HG03064 (cell line): ENCODE results near the gene MDFIC.

Experiments used
- ATAC-seq: cut with Tn5 transposase; IDR thresholded peaks from one replicate; pipeline ENCODE4 v1.9.1; 2021; ENCODE audit warnings: low read depth; ENCODE audit not compliant: unreplicated experiment

Gene MDFIC

DNA sequence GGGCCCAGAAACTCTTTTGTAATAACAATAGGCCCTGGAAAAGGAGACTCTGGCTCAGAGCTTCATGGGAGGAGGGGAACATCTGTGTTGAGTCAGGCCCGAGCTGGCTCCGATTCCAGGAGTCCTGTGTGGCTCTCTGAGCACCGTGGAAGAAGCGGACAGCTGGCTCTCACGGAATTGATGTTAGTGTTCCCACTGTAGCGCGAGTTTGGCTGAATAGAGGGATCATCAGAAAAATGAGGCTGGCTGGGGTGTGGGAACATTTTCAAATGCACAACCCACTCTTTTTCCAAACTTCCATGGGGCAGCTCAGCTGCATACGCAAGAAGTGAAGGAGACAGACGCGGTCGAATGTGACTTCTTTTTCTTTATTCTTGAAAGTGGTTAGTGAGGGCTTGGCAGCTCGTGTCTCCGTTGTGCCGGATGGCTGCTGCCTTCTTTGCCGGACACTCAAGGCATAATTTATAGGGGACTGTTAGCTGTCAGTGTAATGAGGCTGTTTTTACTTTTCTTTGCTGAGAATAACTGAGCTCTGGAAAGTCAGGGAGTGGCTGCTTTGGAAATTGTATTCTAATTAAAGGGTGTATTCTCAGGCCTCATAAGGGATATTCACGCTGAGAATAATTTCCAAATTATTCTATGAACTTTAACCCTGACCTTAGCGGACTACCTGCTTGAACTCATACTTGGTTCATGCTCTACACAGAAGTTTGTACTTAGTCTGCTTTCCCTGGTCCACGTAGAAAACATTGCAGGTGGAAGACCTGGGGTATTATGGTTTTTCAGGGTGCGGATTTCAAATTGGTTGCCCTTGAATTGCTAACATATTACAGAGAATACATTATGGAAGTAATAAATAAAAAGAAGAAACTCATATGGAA lies 23.1 kb downstream of the MDFIC start:
- no peak for ATAC-seq

DNA sequence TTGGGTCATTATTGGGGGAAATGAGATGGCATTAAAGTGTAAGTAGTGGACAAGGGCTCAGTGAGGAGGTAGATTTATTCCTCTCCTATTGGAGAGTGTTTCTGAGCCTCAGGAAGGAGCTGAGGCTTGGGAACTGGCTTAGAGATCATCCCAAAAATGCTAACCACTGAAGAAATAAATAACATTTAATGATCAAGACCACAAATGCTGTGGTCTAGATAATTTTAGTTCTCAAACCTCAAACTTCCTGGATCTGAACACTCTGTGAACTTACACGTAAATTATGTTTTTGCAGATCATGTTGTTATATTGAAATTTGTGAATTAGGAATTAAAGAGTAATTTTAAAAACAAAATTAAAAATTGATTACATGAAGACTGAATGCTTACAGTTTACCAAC lies 27.3 kb downstream of the MDFIC start:
- no peak for ATAC-seq

- no peak for ATAC-seq
These were observed 30.4 kb downstream of the MDFIC start for GRCh38 chr7:114952296-114952695.

- ATAC-seq = no peak
These were observed 31.8 kb downstream of the MDFIC start for GRCh38 chr7:114953724-114954123.

DNA sequence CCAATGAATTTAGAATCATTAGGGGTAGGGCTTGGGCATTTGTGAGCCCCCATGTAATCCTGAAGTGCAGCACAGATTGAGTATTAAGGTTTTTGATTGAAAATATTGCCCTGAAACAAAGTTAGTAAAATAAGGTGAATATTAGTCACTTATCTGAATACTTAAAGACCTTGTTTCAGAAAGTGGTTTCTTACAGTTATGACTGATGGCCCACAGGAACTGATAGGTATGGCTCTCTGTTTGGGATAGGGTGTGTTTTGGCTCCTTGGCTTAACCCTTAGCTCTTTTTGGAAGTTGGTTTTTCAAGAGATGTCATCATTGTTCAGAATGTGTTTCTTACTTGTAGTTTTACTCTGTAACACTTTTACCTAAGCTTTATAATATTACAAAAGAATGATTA lies 34.8 kb downstream of the MDFIC start:
- ATAC-seq = peak; percentile 57

DNA sequence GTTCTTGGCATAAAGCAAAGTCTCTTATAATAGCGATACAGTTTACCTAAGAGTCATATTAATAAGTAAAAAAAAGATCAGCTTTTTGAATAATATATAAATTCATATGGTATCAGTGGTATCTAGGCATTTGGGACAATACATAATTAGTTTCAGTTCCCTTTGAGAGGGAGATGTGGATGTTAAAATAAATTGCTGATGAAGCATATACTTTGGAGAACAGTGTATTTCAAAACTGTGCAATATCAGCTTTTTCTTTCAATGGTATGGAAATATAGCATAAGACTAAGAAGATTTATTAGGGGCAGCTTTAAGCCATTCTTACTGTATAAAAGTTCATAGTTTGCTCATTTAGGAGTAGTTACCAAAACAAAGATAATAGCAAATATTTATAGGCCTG lies 35.5 kb downstream of the MDFIC start:
- ATAC-seq = no peak

DNA sequence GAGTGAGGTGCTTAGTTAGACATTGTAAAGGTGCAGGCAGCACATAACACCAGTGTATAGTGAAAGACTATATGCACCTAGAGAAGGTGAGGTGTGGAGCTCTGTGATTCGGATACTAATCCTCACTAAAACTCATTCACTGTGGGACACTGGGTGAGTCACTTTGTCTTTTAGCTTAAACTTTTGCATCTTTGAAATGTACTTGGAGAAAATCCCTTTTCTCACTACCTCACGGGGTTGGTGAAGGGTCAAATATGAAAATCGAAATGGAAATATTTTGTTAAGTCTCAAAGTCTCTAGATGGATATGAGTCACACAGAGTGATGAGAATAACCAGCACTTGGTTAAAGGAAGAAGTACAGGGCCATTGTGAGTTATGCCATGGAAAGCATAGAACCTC lies 38.0 kb downstream of the MDFIC start:
- ATAC-seq = peak; percentile 51

DNA sequence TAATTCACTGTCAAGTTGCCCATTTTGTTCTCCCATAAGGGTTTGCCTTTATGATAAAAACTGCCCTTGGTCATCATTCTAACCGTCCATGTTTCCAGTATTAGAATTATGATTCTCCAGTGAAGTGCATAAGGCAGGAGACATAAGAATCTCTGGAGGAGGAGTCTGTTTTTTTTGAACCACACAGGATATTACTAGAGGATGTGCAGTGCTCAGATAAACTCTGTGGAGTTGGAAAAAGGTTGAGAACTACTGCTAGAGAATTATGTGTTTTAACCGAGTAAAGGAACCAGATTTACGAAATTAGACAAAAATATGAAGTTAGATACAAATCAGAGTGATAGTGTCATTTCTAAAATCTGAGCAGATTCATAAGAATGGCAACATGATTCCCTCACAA lies 40.5 kb downstream of the MDFIC start:
- no peak for ATAC-seq

- no peak for ATAC-seq
These were observed 44.3 kb downstream of the MDFIC start for GRCh38 chr7:114966156-114966555.

DNA sequence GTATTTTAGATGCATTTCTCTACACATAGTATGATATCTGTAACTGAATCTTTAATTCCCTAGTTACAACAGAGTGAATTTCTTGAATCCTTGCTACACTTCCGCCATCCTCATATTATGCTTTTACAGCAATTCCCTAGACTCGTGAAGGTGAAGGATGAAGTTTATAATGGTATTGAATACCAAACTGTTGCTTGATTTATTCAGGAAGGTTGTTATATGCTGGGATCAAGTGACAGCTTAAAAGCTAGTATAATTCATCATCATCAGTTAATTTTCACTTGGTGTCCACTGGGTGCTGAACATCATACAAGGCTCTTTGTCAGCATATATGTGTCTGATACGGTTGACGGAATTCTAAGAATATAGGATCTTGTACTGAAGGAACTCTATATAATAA lies 47.2 kb downstream of the MDFIC start:
- no peak for ATAC-seq

DNA sequence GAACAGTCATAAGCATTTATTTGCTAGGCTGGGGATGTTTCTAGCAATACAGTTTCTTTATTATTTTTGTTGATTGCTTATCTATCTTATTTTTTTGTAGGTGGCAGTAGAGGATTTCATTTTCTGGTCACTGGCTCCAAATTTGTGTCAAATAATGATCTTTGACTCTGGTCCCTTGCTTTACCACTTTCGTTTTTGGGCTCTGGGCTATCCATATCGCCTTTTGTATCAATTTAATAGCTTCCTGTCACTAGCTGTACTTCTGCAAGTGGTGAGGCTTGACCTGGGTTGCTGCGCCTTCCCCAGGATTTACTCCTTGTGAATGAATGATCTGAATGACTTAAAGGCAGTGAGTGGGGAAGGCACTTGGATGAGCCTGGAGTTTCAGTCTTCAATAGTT lies 48.4 kb downstream of the MDFIC start:
- no peak for ATAC-seq

DNA sequence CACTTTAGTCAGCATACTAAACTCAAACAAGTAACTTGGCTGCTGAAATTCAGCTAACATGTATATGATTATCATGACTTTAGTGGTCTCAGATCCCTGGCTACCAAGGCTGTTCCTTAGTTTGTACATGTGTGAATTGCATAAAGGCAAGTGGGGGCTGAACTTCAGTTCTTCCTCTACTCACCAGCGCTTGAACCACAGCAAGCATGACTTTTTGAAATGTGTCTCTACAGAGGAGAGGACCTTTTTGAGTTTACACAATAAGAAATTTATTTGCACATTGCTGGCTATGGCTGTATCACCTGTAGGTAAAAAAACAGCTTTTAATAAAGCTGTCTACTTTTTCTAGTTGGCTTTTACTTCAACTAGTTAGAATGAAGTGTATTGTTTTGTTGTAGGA lies 48.8 kb downstream of the MDFIC start:
- no peak for ATAC-seq

DNA sequence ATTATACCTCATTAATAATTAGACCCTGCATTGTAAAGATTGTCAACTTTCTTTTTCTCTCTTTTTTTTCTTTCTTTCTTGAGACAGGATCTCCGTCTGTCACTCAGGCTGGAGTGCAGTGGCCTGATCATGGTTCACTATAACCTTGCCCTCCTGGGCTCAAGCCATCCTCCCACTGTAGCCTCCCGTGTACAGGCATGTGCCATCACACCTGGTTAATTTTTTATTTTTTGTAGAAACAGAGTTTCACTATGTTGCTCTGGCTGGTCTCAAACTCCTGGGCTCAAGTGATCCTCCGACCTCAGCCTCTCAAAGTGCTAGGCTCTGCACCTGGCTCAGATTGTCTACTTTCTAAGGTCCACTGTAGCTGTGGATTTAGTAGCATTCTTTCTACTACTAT lies 50.7 kb downstream of the MDFIC start:
- ATAC-seq = no peak

DNA sequence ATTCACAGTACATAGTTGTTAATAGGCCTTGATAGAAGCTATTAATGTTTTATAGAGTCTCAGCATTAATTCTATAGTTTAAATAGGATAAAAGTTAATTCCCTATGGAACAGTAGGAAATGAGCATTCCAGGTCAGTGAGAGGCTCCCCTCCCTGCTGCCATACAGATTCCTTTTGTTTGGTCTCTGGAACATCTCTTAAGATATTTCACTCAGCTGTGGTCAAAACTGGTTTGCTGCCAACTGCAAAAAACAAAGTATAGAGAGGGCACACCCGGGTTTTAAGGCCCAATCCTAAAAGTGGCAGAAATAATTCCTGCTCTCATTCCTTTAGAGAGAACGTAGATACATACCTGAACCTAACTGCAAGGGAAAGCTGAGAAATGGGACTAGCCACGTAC lies 51.3 kb downstream of the MDFIC start:
- ATAC-seq = no peak

- ATAC-seq = no peak
These were observed 53.5 kb downstream of the MDFIC start for GRCh38 chr7:114975401-114975800.

GRCh38 chr7:114976666-114977065 lies 54.8 kb downstream of the MDFIC start:
- ATAC-seq = no peak

- no peak for ATAC-seq
These were observed 55.4 kb downstream of the MDFIC start for GRCh38 chr7:114977277-114977676.

- ATAC-seq = no peak
These were observed 57.5 kb downstream of the MDFIC start for GRCh38 chr7:114979388-114979787.

DNA sequence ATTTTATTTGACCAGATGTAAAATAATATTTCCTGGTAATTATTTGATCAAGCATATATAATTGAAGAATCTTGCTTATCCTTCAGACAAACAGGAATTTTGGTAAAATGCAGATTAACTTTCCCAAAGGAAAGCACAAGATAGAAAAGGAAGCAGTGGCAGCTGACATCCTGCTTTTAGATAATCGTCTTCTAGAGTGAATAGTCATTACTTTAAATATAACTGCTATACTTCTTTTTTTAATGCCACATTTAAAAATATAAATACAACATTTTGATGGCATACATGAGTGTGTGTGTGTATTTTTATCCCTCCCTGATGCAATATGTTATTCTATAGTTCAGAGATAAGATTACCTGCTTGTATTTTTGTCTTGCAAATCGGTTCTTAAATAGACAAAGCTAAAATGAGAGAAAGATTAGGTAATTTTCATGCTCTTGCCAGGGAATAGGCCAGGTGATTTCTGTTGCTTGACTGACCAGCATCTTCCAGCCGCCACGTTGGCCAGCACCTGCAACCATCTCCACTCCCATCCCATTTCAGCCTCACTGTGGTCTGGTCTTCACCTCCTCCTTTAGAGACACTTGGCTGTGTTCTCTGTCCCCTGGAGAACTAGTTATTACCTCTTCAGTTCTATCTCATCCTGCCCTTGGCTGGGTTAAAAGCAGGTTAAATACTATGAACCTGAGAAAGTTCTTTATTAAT lies 58.1 kb downstream of the MDFIC start:
- ATAC-seq = no peak

DNA sequence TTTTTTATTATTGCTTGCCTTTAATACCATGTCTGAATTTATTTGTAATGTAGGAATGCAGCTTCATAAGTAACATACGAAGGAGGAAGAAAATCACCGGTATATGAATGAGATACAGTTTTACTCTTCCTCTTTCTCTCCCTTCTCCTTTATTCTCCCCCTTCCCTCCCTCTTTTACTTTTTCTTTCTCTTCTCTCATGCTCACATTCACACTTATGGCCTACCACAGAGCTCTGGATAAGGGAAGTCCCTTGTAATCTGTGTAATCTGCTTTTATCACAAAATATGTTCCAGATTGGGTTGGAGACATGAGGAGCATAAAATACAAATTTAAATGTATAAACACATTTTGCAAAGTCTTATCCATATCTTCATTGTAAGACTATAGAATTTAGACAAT lies 59.4 kb downstream of the MDFIC start:
- ATAC-seq = no peak

- no peak for ATAC-seq
These were observed 63.3 kb downstream of the MDFIC start for GRCh38 chr7:114985116-114985715.
